ENCODE measurements around the gene ESAM. TPM values are rescaled to one million over a fixed set of nuclear protein-coding genes. Genes with fewer than 3 reads are reported as not detected.
A peak's percentile ranks its signal among the peaks of the same experiment; 100 is the strongest.

ESAM gene
- total and polyA plus RNA-seq, 11 donors: 24.8 to 111 (median 43.3) TPM

- no peak overlapping the region for H3K4me3 ChIP-seq
- H3K4me1 ChIP-seq: peaks cover 0 to 95% (median 69%) of the 10 kb centered on the region in 12 donors
- peak overlapping the region in 3 of 12 donors; percentile 10 to 42 (median 19) for H3K27ac ChIP-seq
- intact Hi-C loops (cut with DNase I): no loop called here
- TF ChIP-seq CTCF (IDR thresholded peaks at IDR 0.05): no peak
- no peak for TF ChIP-seq POLR2A (IDR thresholded peaks at IDR 0.05)
- DNase-seq: no peak
- H3K27me3 ChIP-seq: peaks cover 8 to 49% (median 27%) of the 10 kb centered on the region in 9 donors
- no peak for ATAC-seq
- H3K9me3 ChIP-seq: no peaks in the 10 kb centered on the region
- 78 to 95% (median 82%) methylated on average over 6 to 7 of the region's 7 CpGs for WGBS, 4 donors
- peaks cover 0 to 70% (median 18%) of the 10 kb centered on the region in 9 donors for H3K36me3 ChIP-seq
Measured at GRCh38 chr11:124753624-124754023, 8.5 kb downstream of the ESAM start.

GRCh38 chr11:124753205-124753604 lies 8.9 kb downstream of the ESAM start:
- Histone ChIP-seq H3K9me3 (no peaks in the 10 kb centered on the region), H3K4me3 (no peak overlapping the region), H3K27me3 (peaks cover 8 to 53% (median 26%) of the 10 kb centered on the region in 9 donors), H3K36me3 (peaks cover 0 to 69% (median 18%) of the 10 kb centered on the region in 9 donors), H3K4me1 (peaks cover 0 to 95% (median 67%) of the 10 kb centered on the region in 12 donors), H3K27ac (peak overlapping the region in 3 of 12 donors; percentile 13 to 42 (median 19))
- intact Hi-C loops (cut with DNase I): no loop called here
- no peak for DNase-seq
- no peak for TF ChIP-seq POLR2A (IDR thresholded peaks at IDR 0.05)
- no peak for TF ChIP-seq CTCF (IDR thresholded peaks at IDR 0.05)
- peak in 1 of 4 donors; percentile 4 for ATAC-seq

DNA sequence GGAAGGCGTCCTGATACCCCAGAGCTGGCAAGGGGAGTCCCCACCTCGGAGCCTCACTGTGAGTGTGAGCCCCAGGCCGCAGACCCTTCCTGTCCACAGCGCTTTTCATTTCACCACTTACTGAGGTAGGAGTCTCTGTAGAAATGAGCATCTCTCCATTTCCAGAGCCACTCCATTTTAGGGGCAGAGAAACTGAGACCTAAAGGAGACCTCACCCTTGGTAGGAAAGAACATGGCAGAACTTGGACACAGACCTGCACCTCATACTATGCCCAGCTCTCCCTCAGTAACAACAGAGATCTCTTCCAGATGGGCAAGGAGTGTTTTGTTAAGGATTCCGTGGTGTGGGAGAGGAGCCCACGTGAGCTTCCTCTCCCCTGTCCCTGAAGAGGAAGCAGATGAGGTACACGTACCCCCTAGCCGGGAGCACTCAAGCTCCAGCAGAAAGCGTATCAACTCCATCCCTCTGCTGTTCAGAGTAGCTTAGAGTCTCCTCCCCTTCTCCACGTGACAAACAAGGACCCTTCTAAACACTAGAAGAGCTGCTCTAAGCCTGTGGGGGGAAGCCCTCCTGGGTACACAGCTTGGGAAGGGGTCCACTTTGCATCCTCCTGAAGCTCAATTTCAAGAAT lies 9.5 kb downstream of the ESAM start:
- Histone ChIP-seq H3K27me3 (peaks cover 8 to 52% (median 24%) of the 10 kb centered on the region in 9 donors), H3K4me3 (peak overlapping the region in 1 of 12 donors; percentile 19), H3K27ac (peak overlapping the region in 3 of 12 donors; percentile 13 to 42 (median 19)), H3K4me1 (peaks cover 0 to 95% (median 65%) of the 10 kb centered on the region in 12 donors), H3K9me3 (no peaks in the 10 kb centered on the region), H3K36me3 (peaks cover 0 to 63% (median 18%) of the 10 kb centered on the region in 9 donors)
- 33 to 50% (median 43%) methylated on average over 10 of the region's 10 CpGs for WGBS, 4 donors
- intact Hi-C loops (cut with DNase I): no loop called here
- TF ChIP-seq POLR2A (IDR thresholded peaks at IDR 0.05) (no peak), CTCF (IDR thresholded peaks at IDR 0.05) (no peak)
- DNase-seq (no peak), ATAC-seq (no peak)

DNA sequence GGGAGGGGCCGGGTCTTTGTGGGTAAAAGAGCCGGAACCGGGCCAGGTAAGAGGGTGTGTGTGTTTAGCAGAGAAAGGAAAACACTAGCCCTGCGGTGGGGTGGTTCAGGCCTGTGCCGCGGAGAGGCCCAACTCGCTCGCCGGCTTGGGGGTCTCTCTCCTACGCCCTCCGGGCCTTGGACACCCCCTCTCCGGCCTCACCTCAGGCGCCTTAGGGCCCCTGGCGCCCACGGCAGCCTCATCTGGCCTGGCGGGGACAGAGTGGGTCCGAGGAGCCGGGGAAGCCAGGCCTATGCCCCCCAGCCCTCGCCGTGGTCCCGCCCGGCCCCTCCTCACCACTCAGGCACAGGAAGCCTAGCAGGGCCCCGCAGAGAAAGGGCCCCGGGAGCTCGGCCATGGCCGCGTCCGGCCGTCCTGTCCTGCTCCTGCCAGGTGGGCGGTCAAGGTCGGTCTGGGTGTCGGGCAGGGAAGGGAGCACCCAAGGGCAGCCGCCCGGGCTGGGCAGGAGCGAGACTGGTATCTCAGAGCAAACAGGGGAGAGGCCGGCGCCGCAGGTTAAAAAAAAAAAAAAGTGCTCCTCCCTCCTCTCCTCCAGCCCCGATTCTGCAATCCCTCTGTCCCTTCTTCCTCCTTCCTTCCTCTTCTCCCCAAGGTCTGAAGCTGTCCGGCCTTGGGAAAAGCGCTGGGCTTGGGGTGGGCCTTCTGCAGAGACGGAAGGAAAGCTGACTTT lies 10.2 kb downstream of the ESAM start, which contains the start of gene VSIG2:
Gene VSIG2 (minus strand): TSS at position 515 of the 730 bp plus-strand sequence. CDS start 118 bp downstream, at position 397.
- no peak for ATAC-seq
- Histone ChIP-seq H3K27me3 (peaks cover 8 to 51% (median 20%) of the 10 kb centered on the region in 9 donors), H3K27ac (peak within 1 kb of the TSS in 3 of 12 donors; percentile 13 to 42 (median 19)), H3K4me3 (peak within 1 kb of the TSS in 2 of 12 donors; percentile 6 to 19), H3K9me3 (no peaks in the 10 kb centered on the region), H3K4me1 (peaks cover 0 to 96% (median 66%) of the 10 kb centered on the region in 12 donors), H3K36me3 (peaks cover 0 to 56% (median 18%) of the 10 kb centered on the region in 9 donors)
- no peak for TF ChIP-seq CTCF (IDR thresholded peaks at IDR 0.05)
- no peak for TF ChIP-seq POLR2A (IDR thresholded peaks at IDR 0.05)
- WGBS, 4 donors: 33 to 47% (median 42%) methylated on average over 27 to 42 of the region's 42 CpGs
- no peak for DNase-seq
- intact Hi-C loops (cut with DNase I): no loop called here
